Fibroblast of the aortic adventitia (primary cell): ENCODE measurements around the gene EVC2. TPM values are rescaled to one million over a fixed set of nuclear protein-coding genes. Genes with fewer than 3 reads are reported as not detected.

Experiments
- DNase-seq: peaks from one replicate; pipeline ENCODE4 v3.0.0-alpha.2; 2010; ENCODE audit warnings: low read depth
- H3K4me3 ChIP-seq: 2 replicates; pipeline ENCODE4 v1.5.1; 2011; ENCODE audit warnings: low read depth, mild to moderate bottlenecking, control low read depth, low read length, moderate library complexity
- CTCF ChIP-seq: IDR thresholded peaks from 2 replicates; pipeline ENCODE4 v1.5.1; 2011; ENCODE audit warnings: mild to moderate bottlenecking, low read length, control low read depth, inconsistent platforms; ENCODE audit not compliant: insufficient read depth
- total RNA-seq: library from RNA; depleted of rRNA; stranded (reverse); fragments of >200 nt; gene quantifications from 2 replicates; pipeline ENCODE4 v1.2.3, GENCODE V29; 2012; ENCODE audit warnings: low replicate concordance

The EVC2 gene
- total RNA-seq, 1 donor = 15.5 TPM

GRCh38 chr4:5711479-5712184 lies 3.3 kb upstream of the EVC2 start:
- peak overlapping the region; percentile 90 for H3K4me3 ChIP-seq
- DNase-seq = peak; percentile 55
- no peak for TF ChIP-seq CTCF

- TF ChIP-seq CTCF = no peak
- H3K4me3 ChIP-seq = peak within 1 kb of the TSS; percentile 90
- DNase-seq = peak; percentile 81
Measured at GRCh38 chr4:5710961-5711478, 2.7 kb upstream of the EVC2 start, which contains the start of gene EVC. EVC (plus strand) TSS chr4:5711201; CDS start chr4:5711381, 180 bp downstream.

- H3K4me3 ChIP-seq = peak overlapping the region; percentile 90
- DNase-seq = peak; percentile 74
- peak; percentile 56 for TF ChIP-seq CTCF
Measured at GRCh38 chr4:5710065-5710960, 2.0 kb upstream of the EVC2 start.

GRCh38 chr4:5709207-5709575 lies 832 bp upstream of the EVC2 start:
- no peak for DNase-seq
- H3K4me3 ChIP-seq = no peak overlapping the region
- TF ChIP-seq CTCF = no peak

- TF ChIP-seq CTCF = no peak
- H3K4me3 ChIP-seq = peak overlapping the region; percentile 80
- DNase-seq = no peak
Measured at GRCh38 chr4:5707778-5708448, 446 bp downstream of the EVC2 start.

GRCh38 chr4:5707366-5707765 lies 993 bp downstream of the EVC2 start:
- no peak for TF ChIP-seq CTCF
- no peak for DNase-seq
- peak overlapping the region; percentile 80 for H3K4me3 ChIP-seq
